Stimulated activated naive CD8-positive, alpha-beta T cell treated with anti-CD3 and anti-CD28 coated beads, Interleukin-15, Interleukin-2, amounts not matched to agents 100 U/mL and 50 U/mL, for 24 hours (primary cell): Measurements from ENCODE around the gene RASGRF2.

Experiments
- ATAC-seq: fragments of 150-1000 bp; cut with Tn5 transposase; one replicate; pipeline ENCODE4 v1.10.0; 2021
- DNase-seq: peaks from one replicate; pipeline ENCODE4 v3.0.0; 2021

Gene RASGRF2

GRCh38 chr5:80982093-80982492, 21.9 kb downstream of the RASGRF2 start:
- ATAC-seq, result peak; percentile 66

GRCh38 chr5:80985600-80986228, 25.6 kb downstream of the RASGRF2 start:
- DNase-seq, result no peak

More at GRCh38 chr5:80982093-80982492, 21.9 kb downstream of the RASGRF2 start:
- no peak for DNase-seq

GRCh38 chr5:80986382-80986781, 26.2 kb downstream of the RASGRF2 start:
- DNase-seq (no peak), ATAC-seq (no peak)

More at GRCh38 chr5:80985600-80986228, 25.6 kb downstream of the RASGRF2 start:
- ATAC-seq, result peak; percentile 16

- DNase-seq, result no peak
- ATAC-seq, result no peak
These were observed 27.1 kb downstream of the RASGRF2 start for GRCh38 chr5:80987078-80987766.

- ATAC-seq, result no peak
- no peak for DNase-seq
These were observed 28.3 kb downstream of the RASGRF2 start for GRCh38 chr5:80988419-80988935.

- ATAC-seq, result no peak
These were observed 29.7 kb downstream of the RASGRF2 start for GRCh38 chr5:80989883-80990282.

GRCh38 chr5:80990527-80990926, 30.4 kb downstream of the RASGRF2 start:
- no peak for DNase-seq
- no peak for ATAC-seq

More at GRCh38 chr5:80989883-80990282, 29.7 kb downstream of the RASGRF2 start:
- no peak for DNase-seq

- DNase-seq (no peak), ATAC-seq (no peak)
These were observed 30.8 kb downstream of the RASGRF2 start for GRCh38 chr5:80990971-80991370.

GRCh38 chr5:80995908-80996307, 35.7 kb downstream of the RASGRF2 start:
- DNase-seq (no peak), ATAC-seq (no peak)

- DNase-seq (peak; percentile 64), ATAC-seq (peak; percentile 81)
These were observed 38.4 kb downstream of the RASGRF2 start for GRCh38 chr5:80998590-80998979.

GRCh38 chr5:81003811-81004386, 43.7 kb downstream of the RASGRF2 start:
- no peak for DNase-seq
- ATAC-seq, result no peak

- ATAC-seq (no peak), DNase-seq (no peak)
These were observed 45.5 kb downstream of the RASGRF2 start for GRCh38 chr5:81005708-81006107.

- no peak for DNase-seq
- ATAC-seq, result no peak
These were observed 46.1 kb downstream of the RASGRF2 start for GRCh38 chr5:81006231-81006630.

- ATAC-seq, result peak; percentile 80
These were observed 46.9 kb downstream of the RASGRF2 start for GRCh38 chr5:81006947-81007636.

GRCh38 chr5:81007637-81008027, 47.5 kb downstream of the RASGRF2 start:
- DNase-seq (no peak), ATAC-seq (peak; percentile 47)

More at GRCh38 chr5:81006947-81007636, 46.9 kb downstream of the RASGRF2 start:
- peak; percentile 52 for DNase-seq

- no peak for DNase-seq
- no peak for ATAC-seq
These were observed 50.4 kb downstream of the RASGRF2 start for GRCh38 chr5:81010336-81011169.

- ATAC-seq, result no peak
- no peak for DNase-seq
These were observed 54.2 kb downstream of the RASGRF2 start for GRCh38 chr5:81014348-81014747.

- ATAC-seq (no peak), DNase-seq (no peak)
These were observed 56.0 kb downstream of the RASGRF2 start for GRCh38 chr5:81016116-81016515.

- ATAC-seq, result peak; percentile 64
- peak; percentile 27 for DNase-seq
These were observed 57.2 kb downstream of the RASGRF2 start for GRCh38 chr5:81017320-81017719.

GRCh38 chr5:81018608-81019007, 58.4 kb downstream of the RASGRF2 start:
- peak; percentile 29 for DNase-seq
- peak; percentile 70 for ATAC-seq

GRCh38 chr5:81019748-81020147, 59.6 kb downstream of the RASGRF2 start:
- ATAC-seq (no peak), DNase-seq (no peak)
